DND-41 (cell line): ENCODE data around the gene PACRG.

Experiments used
- ATAC-seq: fragments of 200-7000 bp; cut with Tn5 transposase; 3 replicates; pipeline ENCODE4 v1.9.1; 2021; ENCODE audit warnings: low read depth; ENCODE audit not compliant: insufficient read depth
- DNase-seq: peaks from one replicate; pipeline ENCODE4 v3.0.0-alpha.2; 2020
- H2AFZ ChIP-seq: 2 replicates; pipeline ENCODE4 v1.6.0; 2012; ENCODE audit warnings: low read depth, low read length
- H3K27ac ChIP-seq: 2 replicates; pipeline ENCODE4 v1.5.1; 2012; ENCODE audit warnings: low read length, inconsistent platforms
- H3K27me3 ChIP-seq: fragments of 200-600 bp; sonication (generic); 2 replicates; pipeline ENCODE4 v1.6.0; 2012; ENCODE audit warnings: low read length, mild to moderate bottlenecking, inconsistent platforms; ENCODE audit not compliant: insufficient read depth, poor library complexity
- H3K36me3 ChIP-seq: 2 replicates; pipeline ENCODE4 v1.5.1; 2012; ENCODE audit warnings: low read length, inconsistent platforms; ENCODE audit not compliant: insufficient read depth
- H3K4me1 ChIP-seq: 2 replicates; pipeline ENCODE4 v1.5.1; 2012; ENCODE audit warnings: mild to moderate bottlenecking, low read length; ENCODE audit not compliant: insufficient read depth
- H3K4me2 ChIP-seq: 2 replicates; pipeline ENCODE4 v1.6.0; 2012; ENCODE audit warnings: mild to moderate bottlenecking, moderate library complexity, low read length, inconsistent platforms; ENCODE audit not compliant: insufficient read depth
- H3K4me3 ChIP-seq, 2 experiments: fragments of 200-600 bp in 1 of 2; shearing (Covaris generic) in 1 of 2; 2 replicates each; pipeline ENCODE4 v1.5.1; 2012 to 2016; ENCODE audit warnings: inconsistent platforms in 2 of 2, low read length in 2 of 2, mild to moderate bottlenecking in 2 of 2, low read depth in 1 of 2, moderate library complexity in 1 of 2
- H3K79me2 ChIP-seq: 2 replicates; pipeline ENCODE4 v1.6.0; 2012; ENCODE audit warnings: low read length, inconsistent platforms; ENCODE audit not compliant: insufficient read depth
- H3K9ac ChIP-seq: 2 replicates; pipeline ENCODE4 v1.6.0; 2012; ENCODE audit warnings: low read depth, mild to moderate bottlenecking, inconsistent platforms, low read length, moderate library complexity
- H3K9me3 ChIP-seq: 2 replicates; pipeline ENCODE4 v1.5.1; 2012; ENCODE audit warnings: low read length, moderate library complexity, mild to moderate bottlenecking, inconsistent platforms; ENCODE audit not compliant: insufficient read depth, severe bottlenecking
- H4K20me1 ChIP-seq: 2 replicates; pipeline ENCODE4 v1.6.0; 2012; ENCODE audit warnings: low read length; ENCODE audit not compliant: insufficient read depth
- CTCF ChIP-seq: IDR thresholded peaks from 2 replicates; pipeline ENCODE4 v1.5.1; 2012; ENCODE audit warnings: borderline replicate concordance, low read length, moderate library complexity, mild to moderate bottlenecking; ENCODE audit not compliant: poor library complexity, severe bottlenecking; ENCODE audit errors: extremely low read depth
- EZH2 ChIP-seq: IDR thresholded peaks from 3 replicates; pipeline ENCODE4 v1.6.1; 2012; ENCODE audit warnings: borderline replicate concordance, low read depth, mild to moderate bottlenecking, moderate library complexity, low read length, inconsistent platforms; ENCODE audit not compliant: severe bottlenecking

Gene PACRG

GRCh38 chr6:163192591-163192990, 464.8 kb downstream of the PACRG start:
- H3K27me3 ChIP-seq: no peaks in the 10 kb centered on the region
- no peak overlapping the region for H3K9ac ChIP-seq
- no peaks in the 10 kb centered on the region for H3K79me2 ChIP-seq
- no peak overlapping the region for H3K27ac ChIP-seq
- ATAC-seq (no peak), DNase-seq (no peak)
- H4K20me1 ChIP-seq: no peaks in the 10 kb centered on the region
- no peak for TF ChIP-seq CTCF
- TF ChIP-seq EZH2: no peak
- H3K36me3 ChIP-seq: no peaks in the 10 kb centered on the region
- no peak overlapping the region for H2AFZ ChIP-seq
- H3K4me2 ChIP-seq: no peak overlapping the region
- H3K4me3 ChIP-seq: no peak overlapping the region
- peaks cover 3% of the 10 kb centered on the region for H3K9me3 ChIP-seq
- H3K4me1 ChIP-seq: no peaks in the 10 kb centered on the region

- no peak for ATAC-seq
- H4K20me1 ChIP-seq: no peaks in the 10 kb centered on the region
Observed at GRCh38 chr6:163193326-163193725, 465.6 kb downstream of the PACRG start.

GRCh38 chr6:163195721-163196691, 468.2 kb downstream of the PACRG start:
- DNase-seq: no peak
- H2AFZ ChIP-seq: no peak overlapping the region
- H3K27ac ChIP-seq: no peak overlapping the region

More at GRCh38 chr6:163193326-163193725, 465.6 kb downstream of the PACRG start:
- TF ChIP-seq EZH2 (no peak), CTCF (no peak)
- Histone ChIP-seq H3K27ac (no peak overlapping the region), H3K4me2 (no peak overlapping the region), H2AFZ (no peak overlapping the region), H3K4me1 (no peaks in the 10 kb centered on the region), H3K9me3 (peaks cover 3% of the 10 kb centered on the region), H3K4me3 (no peak overlapping the region), H3K27me3 (no peaks in the 10 kb centered on the region), H3K9ac (no peak overlapping the region), H3K36me3 (no peaks in the 10 kb centered on the region), H3K79me2 (no peaks in the 10 kb centered on the region)
- no peak for DNase-seq

More at GRCh38 chr6:163195721-163196691, 468.2 kb downstream of the PACRG start:
- no peak overlapping the region for H3K4me3 ChIP-seq
- H3K4me2 ChIP-seq: no peak overlapping the region
- H4K20me1 ChIP-seq: no peaks in the 10 kb centered on the region
- H3K4me1 ChIP-seq: no peaks in the 10 kb centered on the region
- no peaks in the 10 kb centered on the region for H3K79me2 ChIP-seq
- H3K27me3 ChIP-seq: no peaks in the 10 kb centered on the region
- H3K36me3 ChIP-seq: no peaks in the 10 kb centered on the region
- no peak overlapping the region for H3K9ac ChIP-seq
- H3K9me3 ChIP-seq: no peaks in the 10 kb centered on the region
- TF ChIP-seq EZH2: no peak
- TF ChIP-seq CTCF: no peak
- ATAC-seq: no peak
